Skeletal muscle tissue (tissue), 4 donors: Measurements from ENCODE around the gene ATP9A. TPM values are rescaled to one million over a fixed set of nuclear protein-coding genes. Genes with fewer than 3 reads are reported as not detected.
A peak's percentile ranks its signal among the peaks of the same experiment; 100 is the strongest.

Source experiments
- H3K27ac ChIP-seq: one replicate; pipeline ENCODE4 v1.7.0; 2013; ENCODE audit warnings: mild to moderate bottlenecking, low read depth, low read length, inconsistent platforms
- H3K27me3 ChIP-seq, 3 donors: one replicate each; pipeline ENCODE4 v1.7.0; 2013; ENCODE audit warnings: low read length in 3 of 3; ENCODE audit not compliant: control insufficient read depth in 3 of 3, insufficient read depth in 3 of 3
- H3K36me3 ChIP-seq, 3 donors: one replicate each; pipeline ENCODE4 v1.7.0; 2013; ENCODE audit warnings: low read length in 3 of 3; ENCODE audit not compliant: control insufficient read depth in 3 of 3, insufficient read depth in 3 of 3
- H3K4me1 ChIP-seq, 3 donors: one replicate each; pipeline ENCODE4 v1.7.0; 2013; ENCODE audit warnings: low read length in 3 of 3, mild to moderate bottlenecking in 3 of 3; ENCODE audit not compliant: control insufficient read depth in 3 of 3, insufficient read depth in 3 of 3
- H3K4me3 ChIP-seq, 3 donors: one replicate each; pipeline ENCODE4 v1.7.0; 2013; ENCODE audit warnings: low read length in 3 of 3
- H3K9ac ChIP-seq, 3 donors: one replicate each; pipeline ENCODE4 v1.7.0; 2013; ENCODE audit warnings: low read length in 3 of 3, mild to moderate bottlenecking in 3 of 3, moderate library complexity in 2 of 3, low read depth in 1 of 3
- H3K9me3 ChIP-seq, 3 donors: one replicate each; pipeline ENCODE4 v1.7.0; 2013; ENCODE audit warnings: low read length in 3 of 3; ENCODE audit not compliant: control insufficient read depth in 3 of 3
- total RNA-seq: library from RNA; depleted of rRNA; stranded (reverse); fragments of >200 nt; gene quantifications from one replicate; pipeline ENCODE4 v1.2.3, GENCODE V29; 2014
- donor health status: Osteomylitis.

Gene ATP9A
- total RNA-seq, 1 donor from 2014 or later, result 56.4 TPM

DNA sequence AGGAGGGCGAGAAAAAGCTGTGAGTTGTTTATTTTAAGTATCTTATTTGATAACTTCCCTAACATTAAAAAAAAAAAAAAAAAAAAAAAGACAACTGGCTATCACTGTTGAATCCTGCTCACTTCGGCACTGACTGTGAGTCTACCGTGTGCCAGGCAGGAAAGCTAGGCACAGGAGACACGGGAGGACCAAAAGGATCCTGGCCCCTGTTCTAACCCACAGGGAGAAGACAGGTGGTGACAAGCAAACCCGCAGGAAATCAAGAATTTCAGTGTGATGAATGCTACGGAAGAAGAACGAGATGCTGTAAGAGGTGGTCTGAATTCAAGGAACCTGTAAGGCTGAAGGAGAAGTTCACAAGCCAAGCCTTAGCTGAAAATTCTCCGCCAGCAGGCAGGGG is 130.9 kb downstream of the ATP9A start:
- Histone ChIP-seq H3K4me1 (peaks cover 0 to 10% (median 3%) of the 10 kb centered on the region in 3 donors), H3K36me3 (no peaks in the 10 kb centered on the region), H3K4me3 (no peak overlapping the region), H3K9me3 (no peaks in the 10 kb centered on the region), H3K9ac (no peak overlapping the region), H3K27ac (no peak overlapping the region), H3K27me3 (no peaks in the 10 kb centered on the region)

DNA sequence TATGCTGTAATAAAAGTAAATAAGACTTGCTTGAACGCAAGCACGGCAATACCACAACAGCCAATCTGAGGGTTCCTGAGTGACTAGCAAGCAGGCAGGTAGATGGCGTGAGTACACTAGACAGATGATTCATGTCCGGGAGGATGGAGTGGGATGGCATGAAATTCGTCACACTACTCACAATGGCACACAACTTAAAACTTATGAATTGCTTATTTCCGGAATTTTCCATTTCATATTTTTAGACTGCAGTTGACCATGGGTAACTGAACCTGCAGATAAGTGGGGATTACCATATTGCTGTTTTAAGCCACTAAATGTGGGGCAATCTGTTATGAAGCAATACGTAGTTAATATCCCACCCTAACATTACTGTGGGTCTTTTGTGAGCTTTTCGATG is 132.1 kb downstream of the ATP9A start:
- Histone ChIP-seq H3K27me3 (no peaks in the 10 kb centered on the region), H3K27ac (no peak overlapping the region), H3K36me3 (no peaks in the 10 kb centered on the region), H3K9me3 (no peaks in the 10 kb centered on the region), H3K4me3 (no peak overlapping the region), H3K9ac (no peak overlapping the region), H3K4me1 (peaks cover 2 to 17% (median 6%) of the 10 kb centered on the region in 3 donors)

DNA sequence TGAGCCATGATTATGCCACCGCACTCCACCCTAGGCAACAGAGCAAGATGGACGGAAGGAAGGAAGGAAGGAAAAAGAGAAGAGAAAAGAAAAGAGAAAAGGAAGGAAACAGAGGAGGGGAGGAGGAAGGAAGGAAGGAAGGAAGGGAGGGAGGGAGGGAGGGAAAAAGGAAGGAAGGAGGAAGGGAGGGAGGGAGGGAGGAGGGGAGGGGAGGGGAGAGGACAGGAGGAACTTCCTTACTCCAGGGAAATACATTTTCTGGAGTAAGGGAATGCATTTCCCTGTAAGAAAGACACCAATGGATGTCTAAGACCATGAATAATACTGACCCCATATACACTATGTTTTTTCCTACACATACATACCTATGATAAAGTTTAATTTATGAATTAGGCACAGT is 132.5 kb downstream of the ATP9A start:
- no peak overlapping the region for H3K4me3 ChIP-seq
- H3K4me1 ChIP-seq, result peaks cover 4 to 20% (median 8%) of the 10 kb centered on the region in 3 donors
- H3K9me3 ChIP-seq, result no peaks in the 10 kb centered on the region
- H3K9ac ChIP-seq, result no peak overlapping the region
- no peaks in the 10 kb centered on the region for H3K27me3 ChIP-seq
- H3K27ac ChIP-seq, result no peak overlapping the region
- H3K36me3 ChIP-seq, result no peaks in the 10 kb centered on the region

DNA sequence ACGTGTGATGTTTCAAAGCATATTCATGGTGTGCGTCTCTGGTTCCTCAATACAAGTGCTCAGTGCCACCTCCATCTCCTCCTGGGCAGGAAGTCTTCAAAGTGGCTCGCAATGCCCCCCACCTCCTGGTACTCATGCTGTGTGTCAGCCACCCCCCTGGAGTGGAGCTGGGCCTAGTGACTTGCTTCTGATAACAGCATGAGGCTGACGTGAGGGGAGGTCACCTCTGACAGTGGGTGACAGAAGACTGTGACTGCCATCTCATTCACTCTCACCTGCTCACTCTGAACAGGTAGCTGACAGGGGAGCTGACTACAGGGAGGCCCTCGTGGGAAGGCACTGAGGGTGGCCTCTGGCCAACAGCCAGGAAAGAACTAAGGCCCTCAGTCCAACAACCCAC is 133.3 kb downstream of the ATP9A start:
- no peaks in the 10 kb centered on the region for H3K9me3 ChIP-seq
- H3K27me3 ChIP-seq, result no peaks in the 10 kb centered on the region
- no peak overlapping the region for H3K27ac ChIP-seq
- H3K9ac ChIP-seq, result no peak overlapping the region
- H3K4me1 ChIP-seq, result peaks cover 8 to 22% (median 11%) of the 10 kb centered on the region in 3 donors
- H3K36me3 ChIP-seq, result no peaks in the 10 kb centered on the region
- H3K4me3 ChIP-seq, result no peak overlapping the region

DNA sequence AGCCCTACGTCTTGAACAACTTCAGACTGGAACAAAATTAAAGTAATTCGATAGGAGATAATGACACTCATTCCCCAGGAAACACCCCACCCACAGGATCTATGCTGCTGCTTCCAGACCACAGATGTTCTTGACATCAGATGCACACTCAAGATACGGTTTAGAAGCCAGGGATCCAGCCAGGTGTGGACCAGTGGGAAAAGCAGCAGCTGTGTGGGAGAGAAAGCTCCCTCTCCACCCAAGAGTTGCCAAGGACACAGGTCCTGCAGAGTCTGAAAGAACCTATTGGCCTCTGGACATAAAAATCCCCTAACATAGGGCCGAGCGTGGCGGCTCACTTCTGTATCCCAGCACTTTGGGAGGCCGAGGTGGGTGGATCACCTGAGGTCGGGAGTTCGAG is 133.9 kb downstream of the ATP9A start:
- H3K9me3 ChIP-seq, result no peaks in the 10 kb centered on the region
- no peak overlapping the region for H3K27ac ChIP-seq
- H3K9ac ChIP-seq, result no peak overlapping the region
- H3K36me3 ChIP-seq, result no peaks in the 10 kb centered on the region
- peaks cover 8 to 25% (median 8%) of the 10 kb centered on the region in 3 donors for H3K4me1 ChIP-seq
- H3K4me3 ChIP-seq, result no peak overlapping the region
- H3K27me3 ChIP-seq, result no peaks in the 10 kb centered on the region

DNA sequence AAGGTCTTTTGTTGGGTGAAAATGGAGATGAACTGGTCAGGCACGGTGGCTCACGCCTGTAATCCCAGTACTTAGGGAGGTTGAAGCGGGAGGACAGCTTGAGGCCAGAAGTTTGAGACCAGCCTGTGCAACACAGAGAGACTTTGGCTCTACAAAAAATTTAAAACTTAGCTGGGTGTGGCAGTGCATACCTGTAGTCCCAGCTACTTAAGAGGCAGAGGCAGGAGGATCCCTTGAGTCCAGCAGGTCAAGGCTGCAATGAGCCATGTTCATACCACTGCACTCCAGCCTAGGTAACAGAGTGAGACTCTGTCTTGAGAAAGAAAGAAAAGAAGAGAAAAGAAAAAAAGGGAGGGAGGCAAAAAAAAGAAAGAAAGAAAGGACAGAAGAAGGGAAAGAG is 134.8 kb downstream of the ATP9A start:
- H3K4me3 ChIP-seq, result no peak overlapping the region
- no peak overlapping the region for H3K27ac ChIP-seq
- no peak overlapping the region for H3K9ac ChIP-seq

DNA sequence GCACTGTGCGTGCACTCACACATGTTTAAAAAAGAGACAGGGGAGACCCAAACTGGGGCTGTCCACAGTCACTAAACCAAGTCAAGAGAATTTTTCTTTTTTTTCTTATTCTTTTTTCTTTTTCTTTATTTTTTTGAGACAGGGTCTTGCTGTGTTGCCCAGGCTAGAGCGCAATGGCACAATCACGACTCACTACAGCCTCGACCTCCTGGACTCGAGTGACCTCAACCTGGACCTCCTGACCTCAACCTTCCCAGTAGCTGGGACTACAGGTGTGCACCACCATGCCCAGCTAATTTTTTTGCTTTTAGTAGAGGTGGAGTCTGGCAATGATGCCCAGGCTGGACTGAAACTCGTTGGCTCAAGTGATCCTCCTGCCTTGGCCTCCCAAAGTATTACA is 136.2 kb downstream of the ATP9A start:
- no peaks in the 10 kb centered on the region for H3K9me3 ChIP-seq
- H3K27me3 ChIP-seq, result no peaks in the 10 kb centered on the region
- H3K4me3 ChIP-seq, result peak overlapping the region in 1 of 3 donors; percentile 52
- peaks cover 8 to 22% (median 8%) of the 10 kb centered on the region in 3 donors for H3K4me1 ChIP-seq
- H3K9ac ChIP-seq, result no peak overlapping the region
- H3K36me3 ChIP-seq, result peaks cover 0 to 9% (median 2%) of the 10 kb centered on the region in 3 donors
- H3K27ac ChIP-seq, result peak overlapping the region; percentile 16

More for the DNA sequence above, 134.8 kb downstream of the ATP9A start:
- H3K27me3 ChIP-seq, result no peaks in the 10 kb centered on the region
- H3K9me3 ChIP-seq, result no peaks in the 10 kb centered on the region
- H3K36me3 ChIP-seq, result peaks cover 0 to 1% (median 0%) of the 10 kb centered on the region in 3 donors
- H3K4me1 ChIP-seq, result peaks cover 8 to 22% (median 8%) of the 10 kb centered on the region in 3 donors

DNA sequence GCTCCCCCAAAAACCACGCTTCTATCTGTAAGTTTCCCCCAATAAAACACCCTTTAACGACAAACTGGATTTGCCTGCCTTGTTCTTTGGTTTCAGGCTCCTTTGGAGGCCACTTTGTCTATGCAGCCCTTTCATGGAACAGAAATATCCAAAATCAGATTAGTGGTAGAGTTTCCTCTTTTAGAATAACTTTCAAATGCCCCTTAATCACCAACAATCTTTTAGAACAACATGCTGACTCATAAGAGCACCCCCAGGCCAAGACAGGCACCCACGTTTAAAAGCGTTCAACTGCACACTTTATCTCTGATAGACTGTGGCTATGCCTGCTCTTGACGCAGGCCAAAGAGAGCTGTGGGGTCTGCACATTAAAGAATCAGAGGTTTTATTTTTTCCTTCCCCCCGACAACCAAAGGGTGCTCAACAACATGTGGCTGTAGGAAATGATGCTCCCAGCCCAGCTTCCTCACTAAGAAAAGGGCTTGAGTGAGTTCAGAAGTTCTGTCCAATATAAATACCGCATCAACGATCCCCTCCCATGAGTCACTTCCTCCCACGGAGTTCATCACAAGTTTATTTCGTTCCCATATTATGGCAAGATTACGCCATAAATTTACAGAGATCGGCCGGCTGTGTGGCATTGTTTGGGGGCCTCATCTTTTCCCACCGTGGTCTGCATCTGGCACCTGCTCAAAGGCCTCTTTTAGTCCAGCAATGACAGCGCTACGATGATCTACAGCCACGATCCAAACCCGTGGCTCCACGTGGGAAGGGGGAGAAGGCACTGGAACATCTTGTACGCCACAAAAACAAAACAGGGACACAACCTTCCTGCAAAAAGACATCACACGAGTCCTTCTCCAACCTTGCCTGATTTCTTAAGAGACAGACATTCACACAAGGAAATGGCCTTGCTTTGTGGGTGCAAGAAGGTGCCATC is 136.9 kb downstream of the ATP9A start:
- H3K4me3 ChIP-seq, result peak overlapping the region in 1 of 3 donors; percentile 52
- peak overlapping the region in 1 of 3 donors; percentile 25 for H3K9ac ChIP-seq
- H3K27ac ChIP-seq, result peak overlapping the region; percentile 16
- H3K27me3 ChIP-seq, result no peaks in the 10 kb centered on the region
- peaks cover 8 to 22% (median 8%) of the 10 kb centered on the region in 3 donors for H3K4me1 ChIP-seq
- H3K9me3 ChIP-seq, result no peaks in the 10 kb centered on the region
- peaks cover 0 to 9% (median 2%) of the 10 kb centered on the region in 3 donors for H3K36me3 ChIP-seq

DNA sequence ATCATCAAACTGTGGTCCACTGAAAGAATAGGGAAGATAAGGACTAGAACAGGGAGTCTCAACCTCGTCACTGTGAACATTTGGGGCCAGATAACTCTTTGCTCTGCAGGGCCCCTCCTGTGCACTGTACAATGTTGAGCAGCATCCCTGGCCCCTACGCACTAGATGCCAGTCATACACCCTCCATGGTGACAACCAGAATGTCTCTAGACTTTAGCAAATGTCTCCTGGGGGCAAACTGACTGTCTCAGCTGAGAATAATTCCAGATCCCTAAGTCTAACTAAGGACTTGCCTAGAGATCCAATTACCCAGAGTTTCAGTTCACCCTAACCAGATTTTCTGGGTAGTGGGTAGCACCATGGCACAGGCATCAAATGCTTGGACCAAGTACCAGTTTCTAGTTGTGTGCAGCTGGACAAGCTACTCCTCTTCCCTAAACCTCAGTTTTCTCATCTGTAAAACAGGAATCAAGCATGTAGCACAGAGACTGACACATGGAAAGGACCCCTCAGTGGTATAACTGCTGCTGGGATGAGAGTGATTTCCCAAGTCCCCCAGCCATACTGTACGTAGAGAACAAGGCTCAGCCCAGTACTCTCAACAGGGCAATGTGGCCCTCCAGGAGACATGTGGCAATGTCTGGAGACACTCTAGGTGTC is 138.7 kb downstream of the ATP9A start:
- H3K27me3 ChIP-seq, result no peaks in the 10 kb centered on the region
- H3K4me1 ChIP-seq, result peaks cover 8 to 22% (median 8%) of the 10 kb centered on the region in 3 donors
- no peaks in the 10 kb centered on the region for H3K9me3 ChIP-seq
- no peak overlapping the region for H3K27ac ChIP-seq
- peaks cover 0 to 9% (median 5%) of the 10 kb centered on the region in 3 donors for H3K36me3 ChIP-seq
- no peak overlapping the region for H3K4me3 ChIP-seq
- no peak overlapping the region for H3K9ac ChIP-seq
